Measurements from ENCODE around the gene POU2F2.
A peak's percentile ranks its signal among the peaks of the same experiment; 100 is the strongest.

The POU2F2 gene

DNA sequence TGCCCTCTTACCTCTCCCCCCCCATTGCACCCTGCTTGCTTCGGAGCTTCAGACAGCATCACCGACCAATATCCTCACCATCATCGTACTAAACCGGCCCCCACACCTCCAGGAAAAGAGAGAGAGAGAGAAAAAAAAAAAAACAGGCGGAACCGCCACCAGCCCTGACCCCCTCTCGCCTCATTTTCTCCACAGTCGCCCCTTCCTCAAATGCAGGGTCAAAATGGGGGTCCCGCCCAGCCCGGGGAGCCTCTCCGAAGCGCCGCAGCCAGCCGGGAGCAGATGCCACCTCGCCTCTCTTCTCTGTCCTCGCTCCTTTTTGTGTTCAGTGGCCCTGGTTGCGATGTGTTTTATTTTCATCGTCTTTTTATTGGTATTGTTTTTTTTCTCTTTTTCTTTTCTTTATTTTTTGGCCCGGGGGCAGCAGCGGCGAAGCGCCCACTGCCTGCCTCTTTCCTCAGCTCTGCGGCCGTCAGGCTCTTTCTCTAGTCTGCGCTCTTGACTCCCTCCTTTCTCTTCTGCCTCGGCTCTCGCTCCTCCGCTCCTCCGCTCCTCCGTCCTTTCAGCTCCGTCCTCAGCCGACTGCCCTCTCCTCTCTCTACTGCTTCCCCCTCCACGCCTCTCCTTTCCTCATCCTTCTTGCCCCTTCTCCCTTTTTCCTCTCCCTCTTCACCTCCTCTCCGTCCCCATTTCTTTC lies 43.9 kb upstream of the POU2F2 start:
- no peak for DNase-seq (ENCODE audit: low read depth, low spot score)
- POLR2A ChIA-PET = interaction anchor here (1.0 to 1.9 kb wide), 2 partner anchors 55 to 67 kb away, joined by 3 to 5 read pairs; partner anchors contain the start of gene GSK3A
- CTCF ChIA-PET = interaction anchor here (0.6 to 3.3 kb wide), 26 partner anchors 9 to 225 kb away, joined by 3 to 39 read pairs (median 4); partner anchors contain the start of gene POU2F2
- TF ChIP-seq, protein P1, sequence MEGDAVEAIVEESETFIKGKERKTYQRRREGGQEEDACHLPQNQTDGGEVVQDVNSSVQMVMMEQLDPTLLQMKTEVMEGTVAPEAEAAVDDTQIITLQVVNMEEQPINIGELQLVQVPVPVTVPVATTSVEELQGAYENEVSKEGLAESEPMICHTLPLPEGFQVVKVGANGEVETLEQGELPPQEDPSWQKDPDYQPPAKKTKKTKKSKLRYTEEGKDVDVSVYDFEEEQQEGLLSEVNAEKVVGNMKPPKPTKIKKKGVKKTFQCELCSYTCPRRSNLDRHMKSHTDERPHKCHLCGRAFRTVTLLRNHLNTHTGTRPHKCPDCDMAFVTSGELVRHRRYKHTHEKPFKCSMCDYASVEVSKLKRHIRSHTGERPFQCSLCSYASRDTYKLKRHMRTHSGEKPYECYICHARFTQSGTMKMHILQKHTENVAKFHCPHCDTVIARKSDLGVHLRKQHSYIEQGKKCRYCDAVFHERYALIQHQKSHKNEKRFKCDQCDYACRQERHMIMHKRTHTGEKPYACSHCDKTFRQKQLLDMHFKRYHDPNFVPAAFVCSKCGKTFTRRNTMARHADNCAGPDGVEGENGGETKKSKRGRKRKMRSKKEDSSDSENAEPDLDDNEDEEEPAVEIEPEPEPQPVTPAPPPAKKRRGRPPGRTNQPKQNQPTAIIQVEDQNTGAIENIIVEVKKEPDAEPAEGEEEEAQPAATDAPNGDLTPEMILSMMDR (IDR thresholded peaks at IDR 0.05; ENCODE audit: insufficient read depth, low read length, missing control alignments) = no peak
- peak overlapping the region; percentile 60 for H3K4me3 ChIP-seq (ENCODE audit: low read depth, low read length)

DNA sequence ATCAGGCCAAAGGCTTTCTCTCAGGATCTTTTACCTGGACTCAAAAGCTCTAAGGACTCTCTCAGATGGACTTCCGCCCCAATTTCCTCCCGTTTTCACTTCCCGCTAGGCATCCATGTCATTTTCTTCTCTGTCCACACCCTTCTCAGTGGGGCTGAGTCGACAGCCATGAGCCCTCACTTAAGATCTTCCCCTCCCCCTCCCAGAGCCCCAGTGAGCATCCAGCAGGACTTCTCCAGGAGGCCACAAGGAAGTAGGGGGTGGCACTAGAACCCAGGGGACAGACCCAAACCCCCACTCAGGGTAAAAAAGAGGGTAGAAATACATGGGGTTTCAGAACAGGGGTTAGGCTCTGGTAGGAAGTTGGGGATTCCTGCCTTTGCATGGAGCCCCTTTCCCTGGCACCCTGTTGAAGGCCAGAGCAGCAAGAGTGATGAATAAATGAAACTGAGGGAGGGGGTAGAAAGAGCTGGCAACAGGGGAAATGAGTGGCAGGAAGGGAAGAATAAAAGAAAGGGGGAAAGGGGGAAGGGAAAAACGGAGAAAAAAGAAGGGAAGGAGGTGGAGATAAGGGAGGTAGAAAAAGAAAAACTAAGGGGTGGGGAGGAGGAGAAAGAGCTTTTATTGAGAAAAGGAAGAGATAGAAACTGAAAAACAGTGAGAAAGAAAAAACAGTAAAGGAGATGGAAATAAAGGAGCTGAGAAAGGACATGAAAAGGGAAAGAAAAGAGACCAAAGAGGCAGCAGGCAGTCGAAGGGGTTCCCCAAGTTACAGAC lies 42.9 kb upstream of the POU2F2 start:
- TF ChIP-seq, protein P1 (IDR thresholded peaks at IDR 0.05; ENCODE audit: insufficient read depth, low read length, missing control alignments) = no peak
- POLR2A ChIA-PET = interaction anchor here (1.9 kb wide), 1 partner anchor 68 kb away, joined by 5 read pairs; the partner anchor contains the start of gene GSK3A
- CTCF ChIA-PET = interaction anchor here (0.9 to 3.3 kb wide), 14 partner anchors 8 to 94 kb away, joined by 3 to 39 read pairs (median 8); partner anchors contain the start of gene POU2F2
- no peak overlapping the region for H3K4me3 ChIP-seq (ENCODE audit: low read depth, low read length)
- DNase-seq (ENCODE audit: low read depth, low spot score) = no peak

DNA sequence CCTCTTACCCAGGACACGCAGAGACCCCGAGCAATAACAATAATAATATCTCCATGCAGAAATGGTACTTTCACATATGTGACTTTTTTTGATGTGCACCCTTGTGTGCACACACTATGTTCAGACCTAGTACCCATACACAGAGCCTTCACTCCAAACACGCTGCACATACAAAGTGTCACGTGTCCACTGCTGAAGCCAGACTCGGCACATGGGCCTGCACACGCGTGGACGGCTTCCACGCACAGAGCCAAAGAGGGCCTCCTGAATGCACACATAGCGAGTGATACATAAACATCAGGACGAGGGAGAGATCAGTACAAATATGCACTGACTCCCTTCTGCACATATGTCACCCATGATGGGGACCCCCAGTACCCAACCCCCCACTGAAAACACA lies 41.9 kb upstream of the POU2F2 start:
- ChIA-PET POLR2A (no interaction called here), CTCF (interaction anchor here (0.9 to 3.3 kb wide), 4 partner anchors 9 to 16 kb away, joined by 4 to 21 read pairs (median 14); no protein-coding TSS in a partner anchor)
- TF ChIP-seq, protein P1 (IDR thresholded peaks at IDR 0.05; ENCODE audit: insufficient read depth, low read length, missing control alignments) = no peak

DNA sequence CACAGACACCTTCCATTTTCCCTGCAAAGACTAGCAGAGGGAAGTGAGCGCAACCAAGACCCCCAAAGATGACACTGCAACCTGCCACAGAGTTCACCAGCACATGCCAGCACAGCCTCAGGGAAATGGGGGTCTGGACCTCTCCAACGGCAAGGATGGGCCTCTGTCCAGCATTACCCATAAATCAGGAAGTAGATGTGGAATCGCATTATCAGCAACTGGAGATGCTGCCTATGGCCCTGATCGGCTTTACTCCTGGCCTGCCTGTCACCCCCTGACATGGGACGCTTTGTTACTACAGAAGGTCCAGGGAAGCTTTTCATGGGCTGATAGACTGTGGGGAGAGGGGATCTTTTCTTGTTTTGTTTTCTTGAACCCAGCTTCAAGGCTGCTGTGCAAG lies 41.4 kb upstream of the POU2F2 start:
- TF ChIP-seq, protein P1 (IDR thresholded peaks at IDR 0.05; ENCODE audit: insufficient read depth, low read length, missing control alignments) = no peak
- ChIA-PET POLR2A (no interaction called here), CTCF (no interaction called here)
- no peak overlapping the region for H3K4me3 ChIP-seq (ENCODE audit: low read depth, low read length)
- no peak for DNase-seq (ENCODE audit: low read depth, low spot score)

More for the DNA sequence above, 41.9 kb upstream of the POU2F2 start:
- H3K4me3 ChIP-seq (ENCODE audit: low read depth, low read length) = no peak overlapping the region
- DNase-seq (ENCODE audit: low read depth, low spot score) = no peak

DNA sequence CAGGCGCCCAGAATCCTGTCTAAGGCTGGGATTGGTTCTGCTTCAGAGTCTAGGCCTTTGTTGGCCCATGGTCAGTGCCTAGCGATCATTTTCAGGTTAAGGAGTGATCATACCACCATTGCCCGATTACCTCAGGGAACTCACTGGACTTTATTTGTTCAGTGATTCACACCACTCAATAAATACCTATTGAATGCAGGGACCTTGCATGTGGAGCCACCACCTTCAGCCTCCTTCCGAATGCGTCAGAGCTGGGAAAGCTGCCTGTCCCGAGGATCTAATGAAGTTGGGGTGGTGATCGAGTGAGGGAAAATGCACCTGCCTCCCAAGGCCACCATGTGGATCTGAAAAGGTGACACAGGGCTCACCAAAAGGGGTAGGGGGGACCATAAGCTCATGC lies 40.0 kb upstream of the POU2F2 start:
- TF ChIP-seq, protein P1 (IDR thresholded peaks at IDR 0.05; ENCODE audit: insufficient read depth, low read length, missing control alignments) = no peak
- CTCF ChIA-PET = interaction anchor here (0.6 to 1.5 kb wide), 2 partner anchors 40 to 70 kb away, joined by 3 to 5 read pairs; partner anchors contain the start of gene POU2F2
- no peak for DNase-seq (ENCODE audit: low read depth, low spot score)
- POLR2A ChIA-PET = no interaction called here
- no peak overlapping the region for H3K4me3 ChIP-seq (ENCODE audit: low read depth, low read length)

DNA sequence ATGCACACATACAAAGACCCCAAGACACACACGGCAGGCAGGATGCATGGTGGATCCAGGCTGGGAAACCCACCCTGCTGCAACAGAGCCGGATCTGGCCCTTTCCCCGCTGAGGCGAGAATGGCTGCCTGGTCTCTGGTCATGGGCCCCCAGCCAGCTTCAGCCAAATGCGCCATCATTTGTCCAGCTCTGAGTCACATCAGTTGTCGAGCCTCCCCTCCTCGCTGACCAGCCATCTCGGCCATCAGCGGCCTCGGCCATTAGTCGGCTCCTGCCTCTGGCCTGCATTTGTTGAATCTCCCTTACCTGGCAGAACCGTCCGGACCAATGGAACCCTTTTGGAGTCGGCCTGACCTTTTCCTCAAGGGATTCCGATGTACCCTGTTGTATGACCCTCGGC lies 38.5 kb upstream of the POU2F2 start:
- CTCF ChIA-PET = no interaction called here
- POLR2A ChIA-PET = no interaction called here
- TF ChIP-seq, protein P1 (IDR thresholded peaks at IDR 0.05; ENCODE audit: insufficient read depth, low read length, missing control alignments) = no peak
- no peak for DNase-seq (ENCODE audit: low read depth, low spot score)
- H3K4me3 ChIP-seq (ENCODE audit: low read depth, low read length) = no peak overlapping the region

All from AG04449 (cell line).